Pancreas (tissue), 10 donors: ENCODE data around the gene ZNF638. TPM values are rescaled to one million over a fixed set of nuclear protein-coding genes. Genes with fewer than 3 reads are reported as not detected.
"Not testable (repeated sequence)": the region's sequence is repeated elsewhere in the genome, so short reads cannot be mapped to it uniquely, and the experiment has no call there.

Source experiments
- ATAC-seq, 4 donors: fragments of 200-7000 bp; cut with Tn5 transposase; one replicate each; pipeline versions ENCODE4 v1.8.0 to v1.9.1; 2020; ENCODE audit warnings: mild to moderate bottlenecking in 4 of 4, moderate library complexity in 4 of 4
- DNase-seq, 6 donors: peaks; one replicate each; pipeline ENCODE4 v3.0.0-alpha.2; 2020
- FAIRE-seq: peaks from 2 replicates; lab custom pipeline; 2012; peaks lifted over from hg19 to GRCh38; lab: Jason Lieb, UNC
- H3K27ac ChIP-seq, 4 donors: fragments of 200-600 bp; sonication (generic); 1 replicate in 3 of 4; 2 replicates in 1 of 4; pipeline versions ENCODE4 v1.5.0 to v1.8.0; 2020
- H3K27me3 ChIP-seq, 4 donors: fragments of 200-600 bp; one replicate each; pipeline ENCODE4 v1.8.0; 2021
- H3K36me3 ChIP-seq, 3 donors: fragments of 200-600 bp; sonication (generic) in 1 of 3; one replicate each; pipeline versions ENCODE4 v1.5.0 to v1.8.0; 2020 to 2021
- H3K4me1 ChIP-seq, 3 donors: fragments of 200-600 bp; one replicate each; pipeline ENCODE4 v1.8.0; 2021
- H3K4me3 ChIP-seq, 4 donors: fragments of 200-600 bp; sonication (generic) in 2 of 4; one replicate each; pipeline versions ENCODE4 v1.5.0 to v1.8.0; 2020 to 2021
- H3K9me3 ChIP-seq, 4 donors: fragments of 200-600 bp; one replicate each; pipeline ENCODE4 v1.8.0; 2021
- WGBS, 2 donors: extraction: QIAGEN DNeasy Blood & Tissue Kit; methylation state at CpG; one replicate each; pipeline ENCODE4 v1.1.7; 2013; 5-methylcytosine and 5-hydroxymethylcytosine counted together
- intact Hi-C, 3 donors: fragments of 100-400 bp; cut with DNase I; formaldehyde crosslinking; loops; one replicate each; pipeline versions ENCODE4 v1.11.1 to v1.14.2; 2022
- polyA plus RNA-seq, 2 donors: library from polyadenylated mRNA; stranded (reverse); fragments of 200-250 nt; gene quantifications; one replicate each; pipeline ENCODE4 v1.2.3, GENCODE V29; 2013
- total RNA-seq, 6 donors: library from RNA; stranded (reverse); fragmentation: NEBNext Ultra II Directional in 4 of 6; extraction: Animal tissue kit (Norgen Biotek cat#: 25700) in 4 of 6; gene quantifications; one replicate each; pipeline versions ENCODE4 v1.2.1 to v1.2.4, GENCODE V29; 2021 to 2023
- TF ChIP-seq, protein P1 (sequence below), 4 donors: fragments of 200-600 bp; sonication (generic) in 3 of 4; IDR thresholded peaks; one replicate each; pipeline versions ENCODE4 v1.5.0 to v1.8.0; 2021; ENCODE audit warnings: antibody characterized with exemption in 4 of 4
- donor health status: healthy with polysubstance abuse.
- donor health status: DM: no; HTN: no; CAD: no; lungs with moderate emphysema.
- donor health status: DM: no; HTN: no; CAD: no.
- donor health status: control.
- donor health status: control.
- donor health status: Bipolar disorder and iron deficiency.
- donor health status: DM: yes; HTN: yes; CAD: no.
- donor health status: DM: no; HTN: no; CAD: no.
- donor health status: DM: no; HTN: no; CAD: no.
- donor health status: DM: yes; HTN: yes; CAD: no.

ZNF638 gene
- total and polyA plus RNA-seq, 8 donors: 35.4 to 117 (median 52.7) TPM

DNA sequence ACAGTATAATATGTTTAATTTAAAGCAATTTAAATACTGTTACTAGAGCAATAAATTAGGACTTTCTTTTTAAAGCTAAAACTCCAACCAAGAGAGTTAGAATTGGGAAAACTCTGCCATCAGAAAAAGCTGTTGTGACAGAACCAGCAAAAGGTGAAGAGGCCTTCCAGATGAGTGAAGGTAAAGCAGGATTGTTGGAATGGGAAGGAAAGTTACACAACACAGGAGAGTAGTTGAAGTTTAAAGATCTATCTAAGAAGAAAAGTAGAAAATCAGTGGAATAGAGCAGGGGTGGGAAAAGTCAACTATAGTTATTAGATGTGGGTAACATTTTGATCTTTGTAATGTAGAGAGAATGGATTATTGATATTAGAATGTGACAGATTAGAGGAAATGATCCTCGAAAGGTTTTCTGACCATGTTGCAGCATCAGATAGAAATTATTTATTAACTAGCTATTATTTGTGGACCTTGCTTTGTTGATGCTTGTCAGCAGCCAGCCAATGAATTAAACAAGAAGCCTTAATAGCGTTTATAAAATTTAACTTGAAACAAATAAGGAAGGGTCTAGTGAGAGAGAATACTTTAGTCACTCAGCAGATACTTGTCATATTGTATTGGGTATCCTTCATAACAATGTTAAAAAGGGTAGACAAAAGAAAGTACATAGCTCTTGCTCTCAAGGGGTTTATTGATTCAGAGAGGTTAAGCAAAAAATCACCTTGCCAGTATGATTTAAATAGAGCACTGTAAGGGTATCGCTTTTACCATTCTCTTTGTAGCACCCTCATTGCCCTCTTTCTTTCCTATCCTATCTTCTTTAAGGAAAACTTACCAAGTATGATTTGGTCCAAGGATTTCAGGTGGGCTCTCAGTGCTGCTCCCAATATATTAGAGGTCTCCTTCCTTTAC is 97.1 kb downstream of the ZNF638 start:
- H3K4me3 ChIP-seq: no peak overlapping the region
- no peaks in the 10 kb centered on the region for H3K9me3 ChIP-seq
- 71 to 74% methylated on average over 3 of the region's 3 CpGs for WGBS, 2 donors
- ATAC-seq (no peak), FAIRE-seq (no peak), DNase-seq (no peak)
- H3K4me1 ChIP-seq: peaks cover 0 to 4% (median 0%) of the 10 kb centered on the region in 3 donors
- intact Hi-C loops: no loop called here
- H3K36me3 ChIP-seq: peaks cover 6 to 75% (median 15%) of the 10 kb centered on the region in 3 donors
- no peak overlapping the region for H3K27ac ChIP-seq
- H3K27me3 ChIP-seq: no peaks in the 10 kb centered on the region
- TF ChIP-seq, protein P1, sequence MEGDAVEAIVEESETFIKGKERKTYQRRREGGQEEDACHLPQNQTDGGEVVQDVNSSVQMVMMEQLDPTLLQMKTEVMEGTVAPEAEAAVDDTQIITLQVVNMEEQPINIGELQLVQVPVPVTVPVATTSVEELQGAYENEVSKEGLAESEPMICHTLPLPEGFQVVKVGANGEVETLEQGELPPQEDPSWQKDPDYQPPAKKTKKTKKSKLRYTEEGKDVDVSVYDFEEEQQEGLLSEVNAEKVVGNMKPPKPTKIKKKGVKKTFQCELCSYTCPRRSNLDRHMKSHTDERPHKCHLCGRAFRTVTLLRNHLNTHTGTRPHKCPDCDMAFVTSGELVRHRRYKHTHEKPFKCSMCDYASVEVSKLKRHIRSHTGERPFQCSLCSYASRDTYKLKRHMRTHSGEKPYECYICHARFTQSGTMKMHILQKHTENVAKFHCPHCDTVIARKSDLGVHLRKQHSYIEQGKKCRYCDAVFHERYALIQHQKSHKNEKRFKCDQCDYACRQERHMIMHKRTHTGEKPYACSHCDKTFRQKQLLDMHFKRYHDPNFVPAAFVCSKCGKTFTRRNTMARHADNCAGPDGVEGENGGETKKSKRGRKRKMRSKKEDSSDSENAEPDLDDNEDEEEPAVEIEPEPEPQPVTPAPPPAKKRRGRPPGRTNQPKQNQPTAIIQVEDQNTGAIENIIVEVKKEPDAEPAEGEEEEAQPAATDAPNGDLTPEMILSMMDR (IDR thresholded peaks at IDR 0.05): no peak

DNA sequence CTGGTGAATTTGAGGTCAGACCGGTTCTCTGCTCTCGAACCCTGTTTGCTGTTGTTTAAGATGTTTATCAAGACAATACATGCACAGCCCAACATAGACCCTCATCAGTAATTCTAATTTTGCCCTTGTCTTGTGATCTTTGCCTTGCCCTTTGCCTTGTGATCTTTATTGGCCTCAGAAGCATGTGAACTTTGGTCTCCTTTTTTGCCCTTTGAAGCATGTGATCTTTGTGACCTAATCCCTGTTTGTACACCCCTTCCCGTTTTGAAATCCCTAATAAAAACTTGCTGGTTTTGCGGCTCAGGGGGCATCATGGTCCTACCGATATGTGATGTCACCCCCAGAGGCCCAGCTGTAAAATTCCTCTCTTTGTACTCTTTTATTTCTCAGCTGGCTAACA is 113.6 kb downstream of the ZNF638 start:
- FAIRE-seq, H3K4me3 ChIP-seq, H3K4me1 ChIP-seq, ATAC-seq, H3K27ac ChIP-seq, H3K27me3 ChIP-seq, H3K9me3 ChIP-seq, DNase-seq, H3K36me3 ChIP-seq, intact Hi-C loops: not testable (repeated sequence)
- WGBS, 2 donors: 76 to 80% methylated on average over 5 of the region's 5 CpGs

DNA sequence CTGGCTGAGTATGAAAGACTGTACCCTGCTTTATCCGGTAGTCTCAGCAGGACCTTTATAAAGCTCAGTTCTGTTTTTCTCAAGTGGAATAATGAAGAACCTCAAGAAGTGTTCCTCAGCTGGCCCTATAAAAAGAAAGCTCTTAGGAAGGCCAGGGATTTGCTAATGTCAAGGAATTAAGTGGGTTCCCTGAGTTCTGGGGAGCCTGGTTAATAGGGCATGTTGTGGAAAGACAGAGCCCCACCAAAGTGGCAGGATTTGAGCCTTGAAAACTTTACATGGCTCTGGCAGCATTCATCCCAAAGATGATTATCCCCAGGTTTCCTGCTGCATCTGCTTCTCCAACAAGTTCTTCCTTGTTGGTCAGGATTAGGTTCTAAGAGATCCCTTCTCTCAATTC is 114.9 kb downstream of the ZNF638 start:
- Histone ChIP-seq H3K4me3 (no peak overlapping the region), H3K36me3 (no peaks in the 10 kb centered on the region), H3K27me3 (no peaks in the 10 kb centered on the region), H3K27ac (no peak overlapping the region), H3K9me3 (no peaks in the 10 kb centered on the region), H3K4me1 (no peaks in the 10 kb centered on the region)
- no peak for ATAC-seq
- DNase-seq: no peak
- intact Hi-C loops: no loop called here
- no peak for FAIRE-seq
- 97 to 100% methylated on average over 1 of the region's 1 CpG for WGBS, 2 donors
- TF ChIP-seq, protein P1 (IDR thresholded peaks at IDR 0.05): no peak

- no peak for ATAC-seq
- FAIRE-seq: no peak
- WGBS, 2 donors: 53 to 57% methylated on average over 3 of the region's 3 CpGs
Observed at GRCh38 chr2:71449343-71449742, 117.8 kb downstream of the ZNF638 start.

GRCh38 chr2:71451705-71452104 is 120.1 kb downstream of the ZNF638 start:
- Histone ChIP-seq H3K4me3 (no peak overlapping the region), H3K27me3 (no peaks in the 10 kb centered on the region), H3K9me3 (no peaks in the 10 kb centered on the region), H3K36me3 (no peaks in the 10 kb centered on the region), H3K27ac (no peak overlapping the region), H3K4me1 (peaks cover 0 to 3% (median 0%) of the 10 kb centered on the region in 3 donors)
- no peak for ATAC-seq
- TF ChIP-seq, protein P1 (IDR thresholded peaks at IDR 0.05): no peak
- no peak for FAIRE-seq
- no peak for DNase-seq
- intact Hi-C loops: no loop called here
- 88 to 91% methylated on average over 4 of the region's 4 CpGs for WGBS, 2 donors

More at GRCh38 chr2:71449343-71449742, 117.8 kb downstream of the ZNF638 start:
- TF ChIP-seq, protein P1 (IDR thresholded peaks at IDR 0.05): no peak
- DNase-seq: no peak
- Histone ChIP-seq H3K9me3 (no peaks in the 10 kb centered on the region), H3K4me1 (peaks cover 0 to 3% (median 0%) of the 10 kb centered on the region in 3 donors), H3K4me3 (no peak overlapping the region), H3K27me3 (no peaks in the 10 kb centered on the region), H3K36me3 (no peaks in the 10 kb centered on the region), H3K27ac (no peak overlapping the region)
- intact Hi-C loops: no loop called here
